ENCODE results near the gene RNASE9. TPM values are rescaled to one million over a fixed set of nuclear protein-coding genes. Genes with fewer than 3 reads are reported as not detected.
"Not testable (repeated sequence)": the region's sequence is repeated elsewhere in the genome, so short reads cannot be mapped to it uniquely, and the experiment has no call there.

Gene RNASE9
- polyA plus RNA-seq (2012; ENCODE audit: insufficient read depth, insufficient read length) = not detected

- peak; percentile 7 for DNase-seq (ENCODE audit: low read depth, low spot score)
- no peak within 1 kb of the TSS for H3K4me3 ChIP-seq (ENCODE audit: low read length)
Observed at GRCh38 chr14:20560961-20561360, at the start of gene RNASE9. Gene RNASE9, minus strand, starts transcription at chr14:20561047.

GRCh38 chr14:20610002-20610765, 49.3 kb upstream of the RNASE9 start:
- peak overlapping the region; percentile 80 for H3K4me3 ChIP-seq (ENCODE audit: low read length)
- peak; percentile 71 for DNase-seq (ENCODE audit: low read depth, low spot score)

- DNase-seq (ENCODE audit: low read depth, low spot score) = peak; percentile 84
- peak overlapping the region; percentile 80 for H3K4me3 ChIP-seq (ENCODE audit: low read length)
Observed at GRCh38 chr14:20609215-20610001, 48.6 kb upstream of the RNASE9 start.

- DNase-seq (ENCODE audit: low read depth, low spot score) = no peak
- no peak overlapping the region for H3K4me3 ChIP-seq (ENCODE audit: low read length)
Observed at GRCh38 chr14:20608383-20609110, 47.7 kb upstream of the RNASE9 start.

- no peak for DNase-seq (ENCODE audit: low read depth, low spot score)
- no peak overlapping the region for H3K4me3 ChIP-seq (ENCODE audit: low read length)
Observed at GRCh38 chr14:20607617-20608016, 46.8 kb upstream of the RNASE9 start.

GRCh38 chr14:20606902-20607242, 46.0 kb upstream of the RNASE9 start:
- no peak overlapping the region for H3K4me3 ChIP-seq (ENCODE audit: low read length)
- DNase-seq (ENCODE audit: low read depth, low spot score) = no peak

- H3K4me3 ChIP-seq (ENCODE audit: low read length) = no peak overlapping the region
- DNase-seq (ENCODE audit: low read depth, low spot score) = no peak
Observed at GRCh38 chr14:20606190-20606901, 45.5 kb upstream of the RNASE9 start.

- H3K4me3 ChIP-seq (ENCODE audit: low read length) = no peak overlapping the region
- no peak for DNase-seq (ENCODE audit: low read depth, low spot score)
Observed at GRCh38 chr14:20603813-20604690, 43.2 kb upstream of the RNASE9 start.

- no peak for DNase-seq (ENCODE audit: low read depth, low spot score)
- no peak overlapping the region for H3K4me3 ChIP-seq (ENCODE audit: low read length)
Observed at GRCh38 chr14:20602583-20602982, 41.7 kb upstream of the RNASE9 start.

- H3K4me3 ChIP-seq (ENCODE audit: low read length) = no peak overlapping the region
- DNase-seq (ENCODE audit: low read depth, low spot score) = no peak
Observed at GRCh38 chr14:20601522-20601921, 40.7 kb upstream of the RNASE9 start.

GRCh38 chr14:20597108-20597507, 36.3 kb upstream of the RNASE9 start:
- no peak for DNase-seq (ENCODE audit: low read depth, low spot score)
- no peak overlapping the region for H3K4me3 ChIP-seq (ENCODE audit: low read length)

- H3K4me3 ChIP-seq (ENCODE audit: low read length); DNase-seq (ENCODE audit: low read depth, low spot score): not testable (repeated sequence)
Observed at GRCh38 chr14:20595726-20596125, 34.9 kb upstream of the RNASE9 start.

GRCh38 chr14:20592574-20592973, 31.7 kb upstream of the RNASE9 start:
- H3K4me3 ChIP-seq (ENCODE audit: low read length) = no peak overlapping the region
- DNase-seq (ENCODE audit: low read depth, low spot score) = no peak

- no peak within 1 kb of the TSS for H3K4me3 ChIP-seq (ENCODE audit: low read length)
- no peak for DNase-seq (ENCODE audit: low read depth, low spot score)
Observed at GRCh38 chr14:20591235-20591634, 30.4 kb upstream of the RNASE9 start, which contains the start of gene RNASE12. Gene RNASE12, minus strand, starts transcription at chr14:20591376. Its CDS starts 653 bp downstream, at chr14:20590723.

- no peak for DNase-seq (ENCODE audit: low read depth, low spot score)
- no peak within 1 kb of the TSS for H3K4me3 ChIP-seq (ENCODE audit: low read length)
Observed at GRCh38 chr14:20587489-20588154, 26.8 kb upstream of the RNASE9 start, which contains the start of gene RNASE11. Gene RNASE11, minus strand, starts transcription at chr14:20588001.

GRCh38 chr14:20583908-20584307, 23.1 kb upstream of the RNASE9 start:
- no peak for DNase-seq (ENCODE audit: low read depth, low spot score)

GRCh38 chr14:20583142-20583541, 22.3 kb upstream of the RNASE9 start:
- H3K4me3 ChIP-seq (ENCODE audit: low read length) = no peak overlapping the region
- DNase-seq (ENCODE audit: low read depth, low spot score) = no peak

More at GRCh38 chr14:20583908-20584307, 23.1 kb upstream of the RNASE9 start:
- no peak overlapping the region for H3K4me3 ChIP-seq (ENCODE audit: low read length)

GRCh38 chr14:20580242-20580641, 19.4 kb upstream of the RNASE9 start:
- no peak for DNase-seq (ENCODE audit: low read depth, low spot score)
- H3K4me3 ChIP-seq (ENCODE audit: low read length) = no peak overlapping the region

All from Jurkat, Clone E6-1 (cell line).